ENCODE data around the gene GRP.

GRP gene

DNA sequence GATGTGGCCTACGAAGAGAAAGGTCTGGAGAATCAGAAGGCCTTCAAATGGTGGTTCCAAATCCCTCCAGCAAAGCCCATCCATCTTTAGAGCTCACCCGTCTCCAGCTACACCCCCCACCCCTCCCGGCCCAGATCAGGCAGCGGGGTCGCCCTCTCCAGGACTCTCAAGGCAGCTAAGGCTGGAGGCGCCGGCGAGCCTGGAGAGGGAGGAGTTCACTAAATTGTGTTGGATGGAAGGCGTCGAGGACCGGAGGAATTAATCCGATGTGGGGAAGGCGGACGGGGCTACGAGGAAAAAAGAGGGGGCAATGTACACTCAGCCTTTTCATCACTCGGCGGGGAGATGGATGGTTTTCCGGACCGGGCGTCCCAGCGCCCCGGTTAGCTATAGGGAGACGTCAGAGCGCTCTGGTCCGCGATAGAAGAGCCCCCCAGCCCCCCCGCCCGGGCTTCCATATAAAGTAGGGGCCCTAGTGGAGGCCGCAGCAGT lies at the start of gene GRP:
GRP (plus strand) TSS at position 487 of the 492 bp plus-strand sequence. CDS start 108 bp downstream, outside the sequence.
- DNase-seq (ENCODE audit: low read depth), result no peak

DNA sequence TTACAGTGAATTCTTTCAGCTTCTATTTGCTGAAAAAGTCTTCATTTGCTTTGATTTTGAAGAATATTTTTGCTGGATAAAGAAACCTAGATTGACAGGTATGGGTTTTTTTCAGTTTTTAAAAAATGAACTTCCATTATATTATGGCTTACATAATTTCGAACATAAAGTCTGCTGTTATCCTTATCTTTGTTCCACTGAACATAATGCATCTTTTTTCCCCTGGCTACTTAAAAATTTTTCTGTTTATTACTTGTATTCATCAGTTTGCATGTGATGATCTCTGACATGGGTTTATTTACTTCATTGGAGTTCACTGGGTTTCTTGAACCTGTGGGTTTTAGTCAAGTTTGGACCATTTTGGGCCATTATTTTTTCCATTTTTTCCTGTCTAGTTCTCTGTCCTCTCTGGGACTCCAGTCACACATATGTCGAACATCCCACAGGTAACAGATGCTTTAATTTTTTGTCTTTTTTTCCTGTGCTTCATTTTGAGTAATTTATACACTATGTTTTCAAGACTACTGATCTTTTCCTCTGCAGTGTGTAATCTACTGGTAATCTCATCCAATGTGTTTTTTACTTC lies 47.2 kb upstream of the GRP start:
- no peak for DNase-seq (ENCODE audit: low read depth)

DNA sequence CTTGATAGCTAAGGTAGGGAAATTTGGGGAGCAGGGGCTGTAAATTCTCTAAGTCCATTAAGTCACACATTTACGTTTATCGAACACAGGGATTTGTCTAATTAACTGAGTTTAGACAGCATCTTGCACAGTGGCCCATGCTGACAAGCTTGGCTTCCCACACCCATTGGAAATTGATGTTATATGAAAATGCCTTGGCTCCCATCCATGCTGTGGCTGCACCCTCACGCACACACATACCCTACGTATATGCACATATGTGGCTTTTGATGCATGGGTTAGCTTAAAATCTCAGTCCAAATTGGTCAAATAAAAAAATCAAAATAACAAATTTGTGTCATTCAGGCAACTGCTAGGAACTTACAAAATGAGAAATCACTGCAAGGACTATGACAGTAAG lies 42.5 kb upstream of the GRP start:
- no peak for DNase-seq (ENCODE audit: low read depth)

DNA sequence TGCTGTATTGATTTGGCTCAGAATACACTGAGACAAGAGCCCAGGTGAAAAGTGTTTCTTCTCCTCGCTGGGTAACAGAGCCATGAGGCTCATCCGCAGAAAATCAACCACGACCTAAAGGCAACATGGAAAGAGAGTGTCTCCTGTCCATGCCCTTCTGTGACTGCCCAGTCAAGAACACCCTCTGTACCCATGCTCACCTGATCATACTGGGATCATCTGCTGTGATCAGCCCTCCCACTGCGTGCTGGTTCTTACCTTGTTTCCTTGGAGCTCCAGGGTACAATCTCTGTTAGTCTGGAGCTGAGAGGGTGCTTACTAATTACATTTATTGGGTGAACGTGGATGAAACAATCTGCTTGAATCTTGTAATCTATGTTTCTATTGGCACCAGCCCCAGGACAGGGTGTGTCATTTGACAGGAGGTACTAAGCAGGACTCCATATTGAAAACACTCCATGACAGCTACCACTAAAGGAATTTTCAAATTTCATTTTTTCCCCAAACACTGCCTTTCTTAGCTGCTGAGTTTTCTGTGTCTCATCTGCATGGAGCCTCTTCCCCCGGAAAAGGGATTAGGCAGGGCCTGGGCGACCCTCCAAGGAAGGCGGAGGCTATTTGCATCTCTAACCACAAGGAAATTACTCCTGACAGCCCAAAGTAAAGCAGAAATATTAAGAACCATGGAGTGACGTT lies 39.7 kb upstream of the GRP start:
- DNase-seq (ENCODE audit: low read depth), result no peak

GRCh38 chr18:59182673-59183072 lies 37.3 kb upstream of the GRP start:
- no peak for DNase-seq (ENCODE audit: low read depth)

- no peak for DNase-seq (ENCODE audit: low read depth)
These were observed 30.9 kb upstream of the GRP start for GRCh38 chr18:59189008-59189407.

- no peak for DNase-seq (ENCODE audit: low read depth)
These were observed 30.2 kb upstream of the GRP start for GRCh38 chr18:59189746-59190145.

GRCh38 chr18:59196161-59196725 lies 23.7 kb upstream of the GRP start:
- no peak for DNase-seq (ENCODE audit: low read depth)

DNA sequence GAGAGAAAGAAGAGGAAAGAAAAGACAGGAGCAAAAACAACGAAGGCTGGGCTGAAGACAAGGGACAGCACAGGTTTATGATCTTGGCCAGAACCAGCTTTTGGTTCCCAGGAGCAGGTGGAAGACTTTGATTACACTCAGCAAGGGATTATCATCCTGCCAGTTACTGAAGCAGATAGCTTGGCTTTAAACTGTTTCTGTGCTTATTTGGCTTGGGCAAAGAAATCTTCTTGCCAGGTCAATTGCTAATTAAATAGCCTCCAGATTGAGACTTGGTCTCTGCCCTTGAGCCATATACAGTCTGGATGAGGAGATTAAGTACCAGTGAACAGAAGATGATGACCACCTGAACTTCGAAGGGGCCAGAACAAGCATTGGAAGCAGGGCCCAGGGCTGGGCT lies 22.3 kb upstream of the GRP start:
- no peak for DNase-seq (ENCODE audit: low read depth)

GRCh38 chr18:59198215-59198614 lies 21.7 kb upstream of the GRP start:
- no peak for DNase-seq (ENCODE audit: low read depth)

GRCh38 chr18:59200787-59201186 lies 19.2 kb upstream of the GRP start:
- DNase-seq (ENCODE audit: low read depth), result no peak

GRCh38 chr18:59202258-59202820 lies 17.6 kb upstream of the GRP start:
- DNase-seq (ENCODE audit: low read depth), result no peak

- DNase-seq (ENCODE audit: low read depth), result no peak
These were observed 12.5 kb upstream of the GRP start for GRCh38 chr18:59207506-59207905.

DNA sequence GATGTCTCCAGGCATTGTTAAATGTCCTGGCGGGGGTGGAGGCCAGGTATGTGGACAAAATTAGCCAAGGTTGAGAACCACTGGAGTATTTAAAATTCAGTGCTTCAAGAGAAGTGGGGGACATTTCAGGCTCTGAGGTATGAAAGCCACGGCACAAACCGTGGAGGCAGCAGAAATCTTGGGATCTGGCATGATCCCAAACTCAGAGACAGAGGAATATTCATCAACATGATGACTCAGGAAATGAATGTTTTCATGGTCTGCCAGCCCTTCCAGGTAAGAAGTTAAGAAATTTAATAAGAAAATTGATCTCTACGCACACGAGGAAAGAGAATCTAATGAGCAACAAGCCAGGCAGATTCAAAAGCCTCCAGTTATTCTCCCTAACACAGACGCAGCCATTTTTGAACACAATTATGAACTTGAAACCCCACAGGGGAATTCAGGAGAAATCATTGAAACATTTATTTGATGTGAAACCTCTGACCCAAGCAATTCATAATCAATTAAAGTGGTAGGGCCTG lies 11.3 kb upstream of the GRP start:
- DNase-seq (ENCODE audit: low read depth), result no peak

GRCh38 chr18:59210299-59210698 lies 9.7 kb upstream of the GRP start:
- no peak for DNase-seq (ENCODE audit: low read depth)

DNA sequence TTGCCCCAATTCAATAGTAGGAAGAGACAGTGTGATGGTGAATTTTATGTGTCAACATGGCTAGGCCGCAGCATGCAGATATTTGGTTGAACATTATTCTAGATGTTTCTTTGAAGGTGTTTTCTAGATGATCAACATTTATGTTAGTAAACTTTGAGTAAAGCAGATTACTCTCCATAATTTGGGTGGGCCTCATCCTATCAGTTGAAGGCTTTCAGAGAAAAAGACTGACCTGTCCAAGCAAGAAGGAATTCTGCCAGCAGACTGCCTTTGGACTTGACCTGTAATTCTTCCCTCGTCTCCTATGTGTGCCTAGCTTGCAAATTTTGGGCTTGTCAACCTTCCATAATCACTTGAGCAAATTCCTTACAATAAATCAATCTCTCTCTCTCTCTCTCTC lies 8.3 kb upstream of the GRP start:
- no peak for DNase-seq (ENCODE audit: low read depth)

- no peak for DNase-seq (ENCODE audit: low read depth)
These were observed 1.9 kb upstream of the GRP start for GRCh38 chr18:59218018-59218417.

DNA sequence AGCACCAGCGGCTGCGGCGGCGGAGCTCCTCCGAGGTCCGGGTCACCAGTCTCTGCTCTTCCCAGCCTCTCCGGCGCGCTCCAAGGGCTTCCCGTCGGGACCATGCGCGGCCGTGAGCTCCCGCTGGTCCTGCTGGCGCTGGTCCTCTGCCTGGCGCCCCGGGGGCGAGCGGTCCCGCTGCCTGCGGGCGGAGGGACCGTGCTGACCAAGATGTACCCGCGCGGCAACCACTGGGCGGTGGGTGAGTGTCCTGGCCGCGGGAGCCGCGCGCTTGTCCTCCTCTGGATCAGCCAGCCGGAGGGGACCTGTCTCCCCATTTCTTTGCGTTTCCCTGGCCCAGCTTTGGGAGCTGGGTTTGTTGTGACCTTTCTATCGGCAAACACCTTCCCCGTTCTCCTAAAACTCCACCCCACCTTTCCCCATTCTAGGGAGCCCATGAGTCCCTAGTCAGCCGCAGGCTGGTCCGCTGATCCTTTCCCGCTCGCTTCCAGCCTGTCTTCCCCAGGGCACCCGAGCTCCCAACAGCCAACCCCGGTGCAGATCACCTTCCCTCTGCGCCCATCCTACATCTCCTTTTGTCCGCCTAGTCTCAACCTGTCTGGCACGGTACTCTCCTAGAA lies 316 bp downstream of the GRP start:
- no peak for DNase-seq (ENCODE audit: low read depth)

GRCh38 chr18:59220784-59221765 lies 1.1 kb downstream of the GRP start:
- no peak for DNase-seq (ENCODE audit: low read depth)

GRCh38 chr18:59222341-59222740 lies 2.4 kb downstream of the GRP start:
- DNase-seq (ENCODE audit: low read depth), result no peak

- no peak for DNase-seq (ENCODE audit: low read depth)
These were observed 8.4 kb downstream of the GRP start for GRCh38 chr18:59228351-59228750.
